ENCODE data around the gene MSH5. TPM values are rescaled to one million over a fixed set of nuclear protein-coding genes. Genes with fewer than 3 reads are reported as not detected.

Gene MSH5
- total RNA-seq, 3 donors from 2014 or later (not counting 1 experiment from before 2014, with no cell fraction given): 28.2 to 44.6 (median 43.7) TPM

- DNase-seq (no peak), ATAC-seq (no peak)
- TF ChIP-seq CTCF (IDR thresholded peaks at IDR 0.05): no peak
- Mint-ChIP-seq H3K27ac (no peak overlapping the region), H3K36me3 (no peaks in the 10 kb centered on the region), H3K4me3 (no peak overlapping the region), H3K4me1 (peaks cover 6 to 23% of the 10 kb centered on the region in 2 donors), H3K27me3 (ENCODE audit: low read depth in 2 of 2) (no peaks in the 10 kb centered on the region), H3K9me3 (no peaks in the 10 kb centered on the region)
- Histone ChIP-seq H3K9me3 (ENCODE audit: control insufficient read depth, insufficient read depth, low read length) (no peaks in the 10 kb centered on the region), H3K27ac (ENCODE audit: low read length) (no peak overlapping the region), H3K4me3 (ENCODE audit: low read length) (no peak overlapping the region), H3K27me3 (ENCODE audit: control insufficient read depth, insufficient read depth, low read length) (no peaks in the 10 kb centered on the region), H3K36me3 (ENCODE audit: control insufficient read depth, insufficient read depth, low read length) (no peaks in the 10 kb centered on the region), H3K4me1 (ENCODE audit: control insufficient read depth, insufficient read depth, low read length) (peaks cover 19% of the 10 kb centered on the region)
- intact Hi-C loops (cut with micrococcal nuclease): no loop called here
- 93% methylated on average over 6 of the region's 6 CpGs for WGBS (ENCODE audit: insufficient coverage)
These were observed 27.4 kb downstream of the MSH5 start for GRCh38 chr6:31767096-31767645.

- ATAC-seq: no peak
- intact Hi-C loops (cut with micrococcal nuclease): loop anchor here (1.0 kb wide), 1 partner anchor 39 kb away; the partner anchor contains the start of gene DDAH2
These were observed 28.8 kb downstream of the MSH5 start for GRCh38 chr6:31768363-31769257.

GRCh38 chr6:31769684-31770371, 30.0 kb downstream of the MSH5 start:
- peak; percentile 72 for TF ChIP-seq CTCF (IDR thresholded peaks at IDR 0.05)
- Histone ChIP-seq H3K36me3 (ENCODE audit: control insufficient read depth, insufficient read depth, low read length) (no peaks in the 10 kb centered on the region), H3K4me3 (ENCODE audit: low read length) (no peak overlapping the region), H3K27me3 (ENCODE audit: control insufficient read depth, insufficient read depth, low read length) (no peaks in the 10 kb centered on the region), H3K9me3 (ENCODE audit: control insufficient read depth, insufficient read depth, low read length) (no peaks in the 10 kb centered on the region), H3K27ac (ENCODE audit: low read length) (no peak overlapping the region), H3K4me1 (ENCODE audit: control insufficient read depth, insufficient read depth, low read length) (peaks cover 33% of the 10 kb centered on the region)
- no peak overlapping the region for H3K4me3 Mint-ChIP-seq
- 62% methylated on average over 10 of the region's 12 CpGs for WGBS (ENCODE audit: insufficient coverage)
- peak overlapping the region; percentile 53 to 60 for H3K27ac Mint-ChIP-seq
- DNase-seq (peak; percentile 80 to 88), ATAC-seq (peak; percentile 95 to 97 (median 95))
- H3K4me1 Mint-ChIP-seq: peaks cover 6 to 28% of the 10 kb centered on the region in 2 donors
- no peaks in the 10 kb centered on the region for H3K9me3 Mint-ChIP-seq
- intact Hi-C loops (cut with micrococcal nuclease): loop anchor here (1.0 kb wide), 1 partner anchor 41 kb away; the partner anchor contains the start of gene DDAH2
- no peaks in the 10 kb centered on the region for H3K27me3 Mint-ChIP-seq (ENCODE audit: low read depth in 2 of 2)
- no peaks in the 10 kb centered on the region for H3K36me3 Mint-ChIP-seq

More at GRCh38 chr6:31768363-31769257, 28.8 kb downstream of the MSH5 start:
- Histone ChIP-seq H3K27me3 (ENCODE audit: control insufficient read depth, insufficient read depth, low read length) (no peaks in the 10 kb centered on the region), H3K4me3 (ENCODE audit: low read length) (no peak overlapping the region), H3K36me3 (ENCODE audit: control insufficient read depth, insufficient read depth, low read length) (no peaks in the 10 kb centered on the region), H3K27ac (ENCODE audit: low read length) (no peak overlapping the region), H3K9me3 (ENCODE audit: control insufficient read depth, insufficient read depth, low read length) (no peaks in the 10 kb centered on the region), H3K4me1 (ENCODE audit: control insufficient read depth, insufficient read depth, low read length) (peaks cover 33% of the 10 kb centered on the region)
- Mint-ChIP-seq H3K36me3 (no peaks in the 10 kb centered on the region), H3K9me3 (no peaks in the 10 kb centered on the region), H3K4me3 (no peak overlapping the region), H3K27me3 (ENCODE audit: low read depth in 2 of 2) (no peaks in the 10 kb centered on the region), H3K27ac (no peak overlapping the region), H3K4me1 (peaks cover 6 to 28% of the 10 kb centered on the region in 2 donors)
- 96% methylated on average over 18 of the region's 18 CpGs for WGBS (ENCODE audit: insufficient coverage)
- no peak for DNase-seq
- TF ChIP-seq CTCF (IDR thresholded peaks at IDR 0.05): no peak
